Measurements from ENCODE around the gene LETMD1. TPM values are rescaled to one million over a fixed set of nuclear protein-coding genes. Genes with fewer than 3 reads are reported as not detected.

The LETMD1 gene
- total and polyA plus RNA-seq, 2 of the 4 experiments (the other 2 are of a cell fraction), result 27.6 to 40.1 TPM

DNA sequence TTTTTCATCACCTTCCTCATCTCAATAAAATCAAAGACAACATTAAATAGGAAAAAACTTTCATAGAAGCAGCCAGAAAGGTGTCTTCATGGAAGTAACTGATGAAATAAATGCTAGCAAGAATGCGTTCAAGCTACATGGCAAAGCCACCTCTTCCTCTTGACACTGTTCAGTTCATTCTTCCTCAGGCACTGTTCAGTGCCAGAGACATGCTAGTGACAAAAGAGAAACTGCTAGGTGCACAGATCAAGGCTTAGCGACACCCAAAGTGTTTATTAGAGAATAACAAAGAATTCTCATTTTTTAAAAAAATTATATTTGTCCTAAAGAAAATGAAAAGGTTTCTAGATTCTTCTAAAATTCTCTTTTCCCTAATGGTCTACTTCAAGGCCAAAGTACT is 29.2 kb upstream of the LETMD1 start:
- ATAC-seq (ENCODE audit: low read depth) (no peak), DNase-seq (no peak)
- H2BK20ac ChIP-seq (ENCODE audit: low read depth, low read length), result no peak overlapping the region
- H2AK9ac ChIP-seq (replicated peaks; ENCODE audit: low read depth, low read length, poor library complexity), result no peak overlapping the region
- no peak overlapping the region for H3K4ac ChIP-seq (ENCODE audit: low read depth, low read length)
- H3K27me3 ChIP-seq (ENCODE audit: control insufficient read depth, insufficient read depth, low read length), result no peaks in the 10 kb centered on the region
- H3K56ac ChIP-seq (ENCODE audit: extremely low read depth, insufficient read depth, low read length), result no peak overlapping the region
- peaks cover 2% of the 10 kb centered on the region; the same call in 1 of the 2 replicates for H3K9me1 ChIP-seq (ENCODE audit: insufficient read depth, low read length)
- no peak overlapping the region for H3K4me2 ChIP-seq (ENCODE audit: low read depth, low read length)
- H2AFZ ChIP-seq (replicated peaks; ENCODE audit: low read length, poor library complexity), result no peak overlapping the region
- no peak overlapping the region for H3K4me3 ChIP-seq (ENCODE audit: insufficient read depth, low read depth, low read length)
- ChIA-PET CTCF (interaction anchor here (1.3 kb wide), 1 partner anchor 32 kb away, joined by 5 read pairs; no protein-coding TSS in a partner anchor), POLR2A (ENCODE audit: unreplicated experiment) (no interaction called here)
- H3K36me3 ChIP-seq (ENCODE audit: control insufficient read depth, insufficient read depth, low read length), result no peaks in the 10 kb centered on the region
- H4K20me1 ChIP-seq (ENCODE audit: insufficient read depth, low read length), result peaks cover 31% of the 10 kb centered on the region
- H3K9me3 ChIP-seq (ENCODE audit: control insufficient read depth, insufficient read depth, low read length), result no peaks in the 10 kb centered on the region
- intact Hi-C loops (cut with micrococcal nuclease) (no loop called here), dilution Hi-C loops (cut with HindIII; ENCODE audit: low sequenced_read_pairs, unreplicated experiment) (no loop called here), in situ Hi-C loops (cut with MboI; ENCODE audit: low sequenced_read_pairs) (no loop called here)
- no peak overlapping the region for H4K5ac ChIP-seq (ENCODE audit: low read depth, low read length)
- TF ChIP-seq RCOR1 (IDR thresholded peaks at IDR 0.05; ENCODE audit: insufficient replicate concordance, low read length) (no peak), CEBPB (IDR thresholded peaks at IDR 0.05; ENCODE audit: low read depth, low read length) (no peak), SMC3 (IDR thresholded peaks at IDR 0.05; ENCODE audit: low read depth, low read length) (no peak), MAFK (IDR thresholded peaks at IDR 0.05; ENCODE audit: low read depth, low read length) (no peak), FOS (IDR thresholded peaks at IDR 0.05; ENCODE audit: low read depth, low read length) (no peak), RFX5 (IDR thresholded peaks at IDR 0.05; ENCODE audit: low read depth, low read length) (no peak), POLR2A (IDR thresholded peaks at IDR 0.05; ENCODE audit: low read depth, low read length) (no peak), NFE2L2 (IDR thresholded peaks at IDR 0.05; ENCODE audit: low read depth, low read length) (no peak), MAZ (IDR thresholded peaks at IDR 0.05; ENCODE audit: borderline replicate concordance, low read depth, low read length) (no peak)
- TF ChIP-seq, protein P1, sequence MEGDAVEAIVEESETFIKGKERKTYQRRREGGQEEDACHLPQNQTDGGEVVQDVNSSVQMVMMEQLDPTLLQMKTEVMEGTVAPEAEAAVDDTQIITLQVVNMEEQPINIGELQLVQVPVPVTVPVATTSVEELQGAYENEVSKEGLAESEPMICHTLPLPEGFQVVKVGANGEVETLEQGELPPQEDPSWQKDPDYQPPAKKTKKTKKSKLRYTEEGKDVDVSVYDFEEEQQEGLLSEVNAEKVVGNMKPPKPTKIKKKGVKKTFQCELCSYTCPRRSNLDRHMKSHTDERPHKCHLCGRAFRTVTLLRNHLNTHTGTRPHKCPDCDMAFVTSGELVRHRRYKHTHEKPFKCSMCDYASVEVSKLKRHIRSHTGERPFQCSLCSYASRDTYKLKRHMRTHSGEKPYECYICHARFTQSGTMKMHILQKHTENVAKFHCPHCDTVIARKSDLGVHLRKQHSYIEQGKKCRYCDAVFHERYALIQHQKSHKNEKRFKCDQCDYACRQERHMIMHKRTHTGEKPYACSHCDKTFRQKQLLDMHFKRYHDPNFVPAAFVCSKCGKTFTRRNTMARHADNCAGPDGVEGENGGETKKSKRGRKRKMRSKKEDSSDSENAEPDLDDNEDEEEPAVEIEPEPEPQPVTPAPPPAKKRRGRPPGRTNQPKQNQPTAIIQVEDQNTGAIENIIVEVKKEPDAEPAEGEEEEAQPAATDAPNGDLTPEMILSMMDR (conservative IDR thresholded peaks at IDR 0.05; ENCODE audit: low read depth, low read length), result no peak
- TF ChIP-seq, protein P2, sequence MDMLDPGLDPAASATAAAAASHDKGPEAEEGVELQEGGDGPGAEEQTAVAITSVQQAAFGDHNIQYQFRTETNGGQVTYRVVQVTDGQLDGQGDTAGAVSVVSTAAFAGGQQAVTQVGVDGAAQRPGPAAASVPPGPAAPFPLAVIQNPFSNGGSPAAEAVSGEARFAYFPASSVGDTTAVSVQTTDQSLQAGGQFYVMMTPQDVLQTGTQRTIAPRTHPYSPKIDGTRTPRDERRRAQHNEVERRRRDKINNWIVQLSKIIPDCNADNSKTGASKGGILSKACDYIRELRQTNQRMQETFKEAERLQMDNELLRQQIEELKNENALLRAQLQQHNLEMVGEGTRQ (IDR thresholded peaks at IDR 0.05; ENCODE audit: low read depth, low read length), result no peak
- TF ChIP-seq, protein P3, sequence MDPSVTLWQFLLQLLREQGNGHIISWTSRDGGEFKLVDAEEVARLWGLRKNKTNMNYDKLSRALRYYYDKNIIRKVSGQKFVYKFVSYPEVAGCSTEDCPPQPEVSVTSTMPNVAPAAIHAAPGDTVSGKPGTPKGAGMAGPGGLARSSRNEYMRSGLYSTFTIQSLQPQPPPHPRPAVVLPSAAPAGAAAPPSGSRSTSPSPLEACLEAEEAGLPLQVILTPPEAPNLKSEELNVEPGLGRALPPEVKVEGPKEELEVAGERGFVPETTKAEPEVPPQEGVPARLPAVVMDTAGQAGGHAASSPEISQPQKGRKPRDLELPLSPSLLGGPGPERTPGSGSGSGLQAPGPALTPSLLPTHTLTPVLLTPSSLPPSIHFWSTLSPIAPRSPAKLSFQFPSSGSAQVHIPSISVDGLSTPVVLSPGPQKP (IDR thresholded peaks at IDR 0.05; ENCODE audit: borderline replicate concordance, low read depth, low read length), result no peak
- no peak overlapping the region for H2BK5ac ChIP-seq (ENCODE audit: low read depth, low read length, poor library complexity, severe bottlenecking)
- no TSS peak for BruUV-seq (replicated peaks)
- no peak overlapping the region for H2BK120ac ChIP-seq (ENCODE audit: low read depth, low read length)
- no peak overlapping the region for H3K23ac ChIP-seq (ENCODE audit: low read depth, low read length)
- no peak overlapping the region for H3K18ac ChIP-seq (ENCODE audit: low read depth, low read length)
- H4K8ac ChIP-seq (ENCODE audit: low read depth in 2 of 2, low read length in 2 of 2), result no peak overlapping the region
- H3K4me1 ChIP-seq (ENCODE audit: control insufficient read depth, insufficient read depth, low read length), result peaks cover 3% of the 10 kb centered on the region
- no peak overlapping the region for H4K91ac ChIP-seq (ENCODE audit: insufficient read depth, low read depth, low read length)
- no peak overlapping the region; the same call in 1 of the 2 replicates for H3K14ac ChIP-seq (replicated peaks; ENCODE audit: low read depth, low read length)
- no CpG with 5 or more reads among the region's 2 CpGs for WGBS, 2 experiments (ENCODE audit: extremely low coverage in 2 of 2, insufficient read length in 1 of 2)
- no peak overlapping the region for H2BK15ac ChIP-seq (ENCODE audit: low read depth, low read length)
- no peak overlapping the region for H3K27ac ChIP-seq (ENCODE audit: insufficient read depth, low read length)
- H3K79me1 ChIP-seq (ENCODE audit: low read depth in 1 of 2, low read length in 2 of 2), result peaks cover 30 to 62% of the 10 kb centered on the region in 2 experiments
- no peak overlapping the region for H2AK5ac ChIP-seq (ENCODE audit: low read depth, low read length)
- H3K9ac ChIP-seq (ENCODE audit: low read depth, low read length), result no peak overlapping the region

Data from IMR-90 (cell line).